Peyer's patch (tissue), 4 donors: ENCODE results near the gene TMLHE.
"Not testable (repeated sequence)": the region's sequence is repeated elsewhere in the genome, so short reads cannot be mapped to it uniquely, and the experiment has no call there.

Experiments
- CTCF ChIP-seq, 6 experiments: fragments of 450-650 bp in 4 of 6; fragments of 200-600 bp in 2 of 6; sonication (generic) in 1 of 6; IDR thresholded peaks; one replicate each; pipeline ENCODE4 v1.5.1; 2017 to 2019; ENCODE audit warnings: antibody characterized with exemption in 6 of 6, mild to moderate bottlenecking in 3 of 6, moderate library complexity in 1 of 6
- POLR2A ChIP-seq, 2 donors: fragments of 450-650 bp; IDR thresholded peaks; one replicate each; pipeline ENCODE4 v1.5.1; 2017; ENCODE audit warnings: antibody characterized with exemption in 2 of 2, mild to moderate bottlenecking in 2 of 2, moderate library complexity in 2 of 2

- TF ChIP-seq CTCF, POLR2A (IDR thresholded peaks at IDR 0.05): not testable (repeated sequence)
Observed at GRCh38 chrX:155635019-155635418, 22.3 kb upstream of the TMLHE start.
